Glomerular endothelial cell (primary cell): ENCODE results near the gene GATM. TPM values are rescaled to one million over a fixed set of nuclear protein-coding genes. Genes with fewer than 3 reads are reported as not detected.

Experiments
- DNase-seq: peaks from one replicate; pipeline ENCODE4 v3.0.0-alpha.2; 2011; ENCODE audit warnings: low read depth, low spot score; ENCODE audit errors: extremely low read depth
- total RNA-seq: library from RNA; depleted of rRNA; stranded (reverse); fragments of >200 nt; gene quantifications from 2 replicates; pipeline ENCODE4 v1.2.3, GENCODE V29; 2015

GATM gene
- total RNA-seq, 1 donor from 2014 or later = not detected

DNA sequence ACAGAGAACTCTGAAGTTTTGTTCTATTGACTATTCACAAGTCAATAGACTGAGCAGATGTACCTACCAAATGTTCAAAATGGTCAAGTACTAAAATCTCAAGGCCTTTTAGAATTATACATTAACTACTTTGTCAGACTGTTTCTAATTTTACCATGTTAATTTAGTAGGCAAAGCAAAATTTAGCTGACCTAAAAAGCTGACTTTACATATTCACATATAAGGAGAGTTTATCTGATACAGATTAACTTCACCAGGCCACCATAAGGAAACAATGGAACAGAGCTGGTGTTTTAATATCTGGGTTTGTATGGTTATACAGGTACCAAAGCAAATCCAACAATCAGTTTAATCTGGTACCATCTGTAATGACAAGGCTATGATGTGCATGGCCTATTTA lies 15.9 kb downstream of the GATM start:
- DNase-seq = no peak

DNA sequence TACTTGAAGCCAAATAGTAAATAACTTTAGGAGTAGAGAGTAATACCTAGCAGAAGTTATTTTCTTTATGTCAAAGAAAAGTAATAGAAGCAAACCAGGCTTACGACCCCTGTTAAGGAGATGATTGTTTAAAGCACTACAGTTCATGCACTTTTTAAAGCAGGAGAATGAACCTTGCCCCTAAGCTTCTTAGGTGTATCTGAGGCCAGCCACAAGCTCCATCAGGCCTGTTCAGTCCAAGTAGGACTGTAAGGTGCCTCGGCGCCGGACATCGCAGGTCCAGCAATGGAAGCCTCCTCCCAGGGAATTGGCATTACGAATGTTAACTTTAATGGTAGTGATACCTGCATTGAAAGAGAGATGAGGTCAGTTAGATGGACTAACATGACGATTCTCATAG lies 16.5 kb downstream of the GATM start:
- no peak for DNase-seq

DNA sequence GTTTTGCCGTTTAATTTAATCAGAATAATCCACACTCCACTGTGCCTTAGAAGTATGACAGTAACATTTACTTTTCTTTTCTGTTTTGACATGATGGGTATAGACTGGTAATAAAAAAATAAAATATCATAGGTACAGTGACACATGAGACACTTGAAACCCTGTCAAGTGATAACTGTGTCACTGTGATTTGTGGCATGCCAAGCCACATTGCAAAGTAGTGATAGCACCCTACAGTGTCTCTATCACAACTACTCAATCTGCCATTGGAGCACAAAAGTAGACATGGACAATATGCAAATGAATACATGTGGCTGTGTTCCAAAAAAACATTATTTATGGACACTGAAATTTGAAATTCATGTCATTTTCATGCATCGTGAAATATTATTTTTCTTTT lies 22.5 kb downstream of the GATM start:
- no peak for DNase-seq

DNA sequence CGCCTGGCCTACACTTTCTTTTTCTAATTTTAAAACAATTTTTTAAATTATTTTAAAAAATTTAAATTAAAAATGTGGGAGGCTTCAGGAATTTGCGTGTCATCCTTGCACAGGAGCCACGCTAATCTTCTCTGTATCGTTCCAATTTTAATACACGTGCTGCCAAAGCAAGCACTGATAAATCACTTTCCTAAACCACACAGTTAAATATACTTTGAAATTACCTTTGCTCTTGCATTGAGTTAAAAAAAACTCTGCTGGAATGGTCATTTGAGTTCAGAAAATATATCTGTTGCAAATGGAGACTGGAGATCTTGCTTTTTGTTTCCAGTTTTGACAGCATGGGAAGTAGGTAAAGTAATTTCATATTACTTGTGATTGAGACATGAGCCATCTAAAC lies 23.6 kb downstream of the GATM start:
- no peak for DNase-seq

- no peak for DNase-seq
Observed at GRCh38 chr15:45351227-45351626, 27.1 kb downstream of the GATM start.

DNA sequence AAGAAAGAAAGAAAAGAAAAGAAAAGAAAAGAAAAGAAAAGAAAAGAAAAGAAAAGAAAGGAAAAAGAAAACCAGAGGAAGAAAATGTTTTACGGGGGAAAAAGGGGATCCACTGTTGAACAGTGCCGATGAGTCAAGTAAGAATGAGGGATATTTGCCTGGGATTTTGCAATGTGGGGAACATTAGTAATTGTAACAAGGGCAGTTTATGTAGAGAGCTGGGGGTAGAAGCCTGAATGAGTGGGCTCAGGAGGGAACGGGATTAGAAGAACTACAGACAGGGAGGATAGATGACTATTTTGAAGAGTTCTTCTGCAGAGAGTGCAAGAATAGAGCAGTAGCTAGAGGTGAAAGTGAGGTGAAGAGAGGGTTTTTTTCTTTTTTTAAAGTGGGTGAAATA lies 28.7 kb downstream of the GATM start:
- DNase-seq = no peak

DNA sequence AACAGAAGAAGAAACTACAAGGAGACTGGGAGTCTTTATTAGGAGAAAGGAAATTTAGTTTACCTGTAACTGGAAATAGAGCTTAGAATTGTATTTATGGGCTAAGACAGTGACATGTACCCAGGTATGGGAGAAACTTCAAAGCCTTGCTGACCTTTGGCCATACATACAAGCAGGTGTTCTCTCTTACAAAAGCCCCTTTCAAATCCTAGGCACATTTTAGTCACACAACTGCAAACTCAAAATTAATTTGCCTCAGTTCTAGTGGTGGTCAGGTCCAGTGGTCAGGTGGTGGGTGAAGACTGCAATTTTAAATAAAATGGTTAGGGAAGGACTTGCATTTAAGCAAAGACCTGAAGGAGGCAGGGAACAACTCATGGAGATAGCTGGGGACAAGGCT lies 30.4 kb downstream of the GATM start:
- DNase-seq = no peak

DNA sequence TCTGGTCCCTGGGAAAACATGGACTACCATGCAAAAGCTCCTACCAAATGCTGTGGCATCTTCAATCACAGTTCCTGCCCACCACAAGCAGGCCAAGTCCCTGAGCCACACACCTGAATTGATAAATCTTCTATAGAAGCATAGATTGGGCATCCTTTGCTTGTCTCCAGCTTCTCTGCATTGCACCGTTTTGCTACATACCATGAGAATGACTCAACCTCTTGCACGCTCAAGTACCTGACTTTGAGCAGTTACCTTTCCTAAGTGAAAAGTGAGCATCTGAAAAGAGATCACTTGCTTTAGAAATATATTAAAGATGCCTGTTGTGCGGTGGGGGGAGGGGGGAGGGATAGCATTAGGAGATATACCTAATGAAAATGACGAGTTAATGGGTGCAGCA lies 31.3 kb downstream of the GATM start:
- no peak for DNase-seq

GRCh38 chr15:45346381-45346780 lies 32.0 kb downstream of the GATM start:
- no peak for DNase-seq

DNA sequence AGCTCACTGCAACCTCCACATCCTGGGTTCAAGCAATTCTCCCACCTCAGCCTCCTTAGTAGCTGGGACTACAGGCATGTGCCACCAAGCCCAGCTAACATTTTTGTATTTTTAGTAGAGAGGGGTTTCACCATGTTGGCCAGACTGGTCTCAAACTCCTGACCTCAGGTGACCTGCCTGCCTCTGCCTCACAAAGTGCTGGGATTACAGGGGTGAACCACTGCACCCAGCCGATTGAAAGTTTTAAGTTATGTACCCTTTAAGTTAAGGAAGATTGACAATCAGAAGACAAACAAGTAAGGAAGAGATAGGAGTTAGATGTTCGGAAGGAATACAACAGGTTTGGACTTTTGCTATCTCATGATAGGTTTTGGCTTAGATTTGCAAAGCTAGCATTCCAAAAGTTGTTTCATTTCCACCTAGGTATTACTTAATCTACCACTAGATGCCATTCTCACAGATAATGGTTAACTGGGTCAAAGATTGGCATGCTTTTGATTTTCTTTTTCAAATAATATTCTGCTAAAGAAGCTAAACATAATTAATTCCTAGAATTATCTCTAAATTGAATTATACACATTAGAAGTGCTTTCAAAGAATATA lies 35.0 kb downstream of the GATM start:
- DNase-seq = no peak

- no peak for DNase-seq
Observed at GRCh38 chr15:45341790-45342189, 36.6 kb downstream of the GATM start.

- DNase-seq = no peak
Observed at GRCh38 chr15:45340429-45340828, 37.9 kb downstream of the GATM start.

DNA sequence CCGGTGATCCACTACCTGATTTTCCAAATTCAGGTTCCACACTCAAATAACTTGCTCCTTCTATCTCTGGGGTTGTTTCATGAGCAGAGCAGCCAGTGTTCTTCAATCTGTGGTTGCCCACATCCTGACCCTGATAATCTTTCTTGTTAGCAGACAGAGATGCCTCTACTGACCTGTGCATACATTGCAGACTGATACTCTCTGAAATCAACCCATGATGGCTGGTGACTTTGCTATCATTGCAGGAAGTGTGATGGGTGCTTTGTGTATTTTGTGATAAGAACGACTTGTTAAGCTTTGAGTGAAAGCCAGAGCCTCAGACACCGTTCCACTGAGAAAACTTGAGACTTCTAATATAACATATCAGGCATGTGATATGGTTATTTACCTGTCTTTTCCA lies 39.9 kb downstream of the GATM start:
- DNase-seq = no peak

DNA sequence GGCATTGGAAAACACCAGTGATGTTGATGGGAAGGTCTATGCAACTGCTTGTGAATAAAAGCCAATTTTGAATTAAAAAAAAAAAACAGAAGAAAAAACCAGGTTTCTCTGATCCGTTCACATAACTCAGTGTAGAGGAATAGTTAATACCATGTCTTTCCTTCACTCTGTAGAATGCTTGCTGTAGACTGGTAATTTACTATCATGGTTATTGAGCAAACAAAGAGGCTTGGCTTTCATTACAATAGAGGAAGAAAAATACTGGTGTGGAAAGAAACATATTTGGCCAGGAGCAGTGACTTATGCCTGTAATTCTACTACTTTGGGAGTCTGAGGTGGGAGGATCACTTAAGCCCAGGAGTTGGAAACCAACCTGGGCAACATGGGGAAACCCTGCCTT lies 41.1 kb downstream of the GATM start:
- DNase-seq = no peak

GRCh38 chr15:45333550-45333949 lies 44.8 kb downstream of the GATM start:
- DNase-seq = no peak

GRCh38 chr15:45332694-45333093 lies 45.6 kb downstream of the GATM start:
- no peak for DNase-seq

- no peak for DNase-seq
Observed at GRCh38 chr15:45331972-45332371, 46.4 kb downstream of the GATM start.

DNA sequence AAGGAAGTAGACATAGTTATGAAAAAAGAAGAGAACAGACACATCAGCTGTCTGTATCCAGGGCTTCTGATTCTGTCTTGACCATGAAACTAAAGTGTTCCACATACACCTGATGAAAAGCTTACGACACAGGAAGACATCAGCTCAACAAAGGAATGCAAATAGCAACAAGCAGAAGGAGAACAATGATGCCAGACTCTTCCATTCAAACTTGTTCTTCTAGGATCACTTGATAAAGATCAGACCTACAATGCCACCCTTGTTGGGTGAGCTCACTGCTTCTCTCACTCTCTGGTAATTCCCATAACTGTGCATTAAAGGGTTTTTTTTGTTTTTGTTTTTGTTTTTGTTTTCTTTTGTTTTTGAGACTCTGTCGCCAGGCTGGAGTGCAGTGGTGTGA lies 49.7 kb downstream of the GATM start:
- DNase-seq = no peak

- no peak for DNase-seq
Observed at GRCh38 chr15:45326741-45327140, 51.6 kb downstream of the GATM start.

- no peak for DNase-seq
Observed at GRCh38 chr15:45326280-45326679, 52.1 kb downstream of the GATM start.

- DNase-seq = no peak
Observed at GRCh38 chr15:45320581-45321205, 57.7 kb downstream of the GATM start.

DNA sequence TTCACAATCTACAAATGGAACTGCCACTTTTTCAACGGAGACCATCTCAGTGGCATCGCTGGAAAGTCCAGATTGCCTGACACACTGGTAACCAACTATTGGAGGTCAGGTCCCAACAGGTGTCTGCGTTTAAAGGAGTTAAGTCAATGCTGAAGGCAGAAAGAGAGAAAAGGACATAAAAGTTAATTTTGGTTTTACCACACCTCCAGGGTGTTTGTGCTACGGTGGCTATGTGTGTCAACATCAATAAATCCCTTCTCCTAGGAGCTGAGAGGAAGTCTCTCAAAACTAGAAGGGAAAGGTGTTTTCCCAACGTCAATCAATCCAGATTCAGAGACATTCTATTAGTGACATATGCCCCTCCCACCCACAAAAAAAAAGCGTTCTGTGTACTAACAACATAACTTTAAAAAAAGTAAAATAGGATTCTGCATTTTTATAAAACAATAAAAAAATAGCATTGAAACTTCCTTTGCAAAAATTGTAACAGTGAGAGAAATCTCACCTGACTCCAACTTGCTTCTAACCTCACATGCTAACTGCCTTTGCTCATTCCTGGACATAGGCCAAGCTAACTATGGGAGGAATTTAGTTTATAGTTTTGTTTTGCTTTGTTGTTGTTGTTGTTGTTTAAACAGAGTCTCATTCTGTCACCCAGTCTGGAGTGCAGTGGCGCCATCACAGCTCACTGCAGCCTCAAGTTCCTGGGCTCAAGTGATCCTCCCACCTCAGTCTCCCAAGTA lies 58.7 kb downstream of the GATM start:
- no peak for DNase-seq
